ENCODE results near the gene FGR. TPM values are rescaled to one million over a fixed set of nuclear protein-coding genes. Genes with fewer than 3 reads are reported as not detected.
A peak's percentile ranks its signal among the peaks of the same experiment; 100 is the strongest.

FGR gene
- total and polyA plus RNA-seq, 2 of the 13 experiments (the other 11 are each of a cell fraction or from before 2014, with no cell fraction given): not detected

GRCh38 chr1:27607239-27607804 is 27.7 kb downstream of the FGR start (continued):
- TF ChIP-seq, protein P1, sequence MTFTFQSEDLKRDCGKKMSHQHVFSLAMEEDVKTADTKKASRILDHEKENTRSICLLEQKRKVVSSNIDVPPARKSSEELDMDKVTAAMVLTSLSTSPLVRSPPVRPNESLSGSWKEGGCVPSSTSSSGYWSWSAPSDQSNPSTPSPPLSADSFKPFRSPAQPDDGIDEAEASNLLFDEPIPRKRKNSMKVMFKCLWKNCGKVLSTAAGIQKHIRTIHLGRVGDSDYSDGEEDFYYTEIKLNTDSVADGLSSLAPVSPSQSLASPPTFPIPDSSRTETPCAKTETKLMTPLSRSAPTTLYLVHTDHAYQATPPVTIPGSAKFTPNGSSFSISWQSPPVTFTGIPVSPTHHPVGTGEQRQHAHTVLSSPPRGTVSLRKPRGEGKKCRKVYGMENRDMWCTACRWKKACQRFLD (CRISPR knock-in tag; IDR thresholded peaks at IDR 0.05; ENCODE audit: borderline replicate concordance): peak; percentile 53; the same call in 1 of the 2 replicates
- TF ChIP-seq, protein P2, sequence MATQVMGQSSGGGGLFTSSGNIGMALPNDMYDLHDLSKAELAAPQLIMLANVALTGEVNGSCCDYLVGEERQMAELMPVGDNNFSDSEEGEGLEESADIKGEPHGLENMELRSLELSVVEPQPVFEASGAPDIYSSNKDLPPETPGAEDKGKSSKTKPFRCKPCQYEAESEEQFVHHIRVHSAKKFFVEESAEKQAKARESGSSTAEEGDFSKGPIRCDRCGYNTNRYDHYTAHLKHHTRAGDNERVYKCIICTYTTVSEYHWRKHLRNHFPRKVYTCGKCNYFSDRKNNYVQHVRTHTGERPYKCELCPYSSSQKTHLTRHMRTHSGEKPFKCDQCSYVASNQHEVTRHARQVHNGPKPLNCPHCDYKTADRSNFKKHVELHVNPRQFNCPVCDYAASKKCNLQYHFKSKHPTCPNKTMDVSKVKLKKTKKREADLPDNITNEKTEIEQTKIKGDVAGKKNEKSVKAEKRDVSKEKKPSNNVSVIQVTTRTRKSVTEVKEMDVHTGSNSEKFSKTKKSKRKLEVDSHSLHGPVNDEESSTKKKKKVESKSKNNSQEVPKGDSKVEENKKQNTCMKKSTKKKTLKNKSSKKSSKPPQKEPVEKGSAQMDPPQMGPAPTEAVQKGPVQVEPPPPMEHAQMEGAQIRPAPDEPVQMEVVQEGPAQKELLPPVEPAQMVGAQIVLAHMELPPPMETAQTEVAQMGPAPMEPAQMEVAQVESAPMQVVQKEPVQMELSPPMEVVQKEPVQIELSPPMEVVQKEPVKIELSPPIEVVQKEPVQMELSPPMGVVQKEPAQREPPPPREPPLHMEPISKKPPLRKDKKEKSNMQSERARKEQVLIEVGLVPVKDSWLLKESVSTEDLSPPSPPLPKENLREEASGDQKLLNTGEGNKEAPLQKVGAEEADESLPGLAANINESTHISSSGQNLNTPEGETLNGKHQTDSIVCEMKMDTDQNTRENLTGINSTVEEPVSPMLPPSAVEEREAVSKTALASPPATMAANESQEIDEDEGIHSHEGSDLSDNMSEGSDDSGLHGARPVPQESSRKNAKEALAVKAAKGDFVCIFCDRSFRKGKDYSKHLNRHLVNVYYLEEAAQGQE (IDR thresholded peaks at IDR 0.05; ENCODE audit: borderline replicate concordance in 1 of 2, low read depth in 1 of 2, low read length in 2 of 2): peak in 1 of 2 experiments; percentile 53; a peak in 2 of 4 replicates
- peak; percentile 96 for TF ChIP-seq HDAC2 (CRISPR knock-in tag; IDR thresholded peaks at IDR 0.05)
- TF ChIP-seq ZBTB7B (CRISPR knock-in tag; IDR thresholded peaks at IDR 0.05): peak; percentile 95
- 0 out of 2 replicates have a peak, but pooled peaks have one; percentile 44 for TF ChIP-seq ZNF839 (CRISPR knock-in tag; IDR thresholded peaks at IDR 0.05; ENCODE audit: borderline replicate concordance)
- TF ChIP-seq PITX1 (CRISPR knock-in tag; IDR thresholded peaks at IDR 0.05): peak; percentile 92
- TF ChIP-seq JDP2 (CRISPR knock-in tag; IDR thresholded peaks at IDR 0.05; ENCODE audit: borderline replicate concordance): no peak
- TF ChIP-seq CTCF (CRISPR knock-in tag; IDR thresholded peaks at IDR 0.05): peak; percentile 45
- 0 out of 2 replicates have a peak, but pooled peaks have one; percentile 3 for TF ChIP-seq CREB1 (IDR thresholded peaks at IDR 0.05)
- peak; percentile 86 for TF ChIP-seq CREB1 (CRISPR knock-in tag; IDR thresholded peaks at IDR 0.05)
- TF ChIP-seq ZNF543 (CRISPR knock-in tag; IDR thresholded peaks at IDR 0.05): peak; percentile 76
- TF ChIP-seq, protein P3, sequence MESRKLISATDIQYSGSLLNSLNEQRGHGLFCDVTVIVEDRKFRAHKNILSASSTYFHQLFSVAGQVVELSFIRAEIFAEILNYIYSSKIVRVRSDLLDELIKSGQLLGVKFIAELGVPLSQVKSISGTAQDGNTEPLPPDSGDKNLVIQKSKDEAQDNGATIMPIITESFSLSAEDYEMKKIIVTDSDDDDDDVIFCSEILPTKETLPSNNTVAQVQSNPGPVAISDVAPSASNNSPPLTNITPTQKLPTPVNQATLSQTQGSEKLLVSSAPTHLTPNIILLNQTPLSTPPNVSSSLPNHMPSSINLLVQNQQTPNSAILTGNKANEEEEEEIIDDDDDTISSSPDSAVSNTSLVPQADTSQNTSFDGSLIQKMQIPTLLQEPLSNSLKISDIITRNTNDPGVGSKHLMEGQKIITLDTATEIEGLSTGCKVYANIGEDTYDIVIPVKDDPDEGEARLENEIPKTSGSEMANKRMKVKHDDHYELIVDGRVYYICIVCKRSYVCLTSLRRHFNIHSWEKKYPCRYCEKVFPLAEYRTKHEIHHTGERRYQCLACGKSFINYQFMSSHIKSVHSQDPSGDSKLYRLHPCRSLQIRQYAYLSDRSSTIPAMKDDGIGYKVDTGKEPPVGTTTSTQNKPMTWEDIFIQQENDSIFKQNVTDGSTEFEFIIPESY (CRISPR knock-in tag; IDR thresholded peaks at IDR 0.05): peak; percentile 68
- no peak for TF ChIP-seq SNAPC4 (CRISPR knock-in tag; IDR thresholded peaks at IDR 0.05)
- peak; percentile 32; the same call in 1 of the 2 replicates for TF ChIP-seq FOXK1 (CRISPR knock-in tag; IDR thresholded peaks at IDR 0.05; ENCODE audit: borderline replicate concordance, low read depth)
- TF ChIP-seq CHD2 (IDR thresholded peaks at IDR 0.05; ENCODE audit: low read depth, low read length): peak; percentile 59; the same call in 1 of the 2 replicates
